ENCODE measurements around the gene RAB5B.

The RAB5B gene

GRCh38 chr12:55929306-55929791, 44.5 kb upstream of the RAB5B start:
- in situ Hi-C loops (cut with MboI; ENCODE audit: low sequenced_read_pairs, unreplicated experiment): no loop called here
- peak; percentile 84 for DNase-seq (ENCODE audit: low spot score)

GRCh38 chr12:55930771-55931316, 43.0 kb upstream of the RAB5B start, which contains the start of gene DGKA:
Gene DGKA (plus strand): TSS chr12:55931162. CDS start chr12:55936504, 5,342 bp downstream.
- in situ Hi-C loops (cut with MboI; ENCODE audit: low sequenced_read_pairs, unreplicated experiment): no loop called here
- peak; percentile 74 for DNase-seq (ENCODE audit: low spot score)
- peak; percentile 37 for TF ChIP-seq CTCF (IDR thresholded peaks at IDR 0.05; ENCODE audit: borderline replicate concordance, control extremely low read depth, extremely low read depth, insufficient read depth, missing control alignments)

More at GRCh38 chr12:55929306-55929791, 44.5 kb upstream of the RAB5B start:
- no peak for TF ChIP-seq CTCF (IDR thresholded peaks at IDR 0.05; ENCODE audit: borderline replicate concordance, control extremely low read depth, extremely low read depth, insufficient read depth, missing control alignments)

- in situ Hi-C loops (cut with MboI; ENCODE audit: low sequenced_read_pairs, unreplicated experiment): no loop called here
These were observed 42.5 kb upstream of the RAB5B start for GRCh38 chr12:55931317-55931779.

GRCh38 chr12:55931780-55932550, 41.9 kb upstream of the RAB5B start:
- in situ Hi-C loops (cut with MboI; ENCODE audit: low sequenced_read_pairs, unreplicated experiment): no loop called here
- peak; percentile 75 for DNase-seq (ENCODE audit: low spot score)
- TF ChIP-seq CTCF (IDR thresholded peaks at IDR 0.05; ENCODE audit: borderline replicate concordance, control extremely low read depth, extremely low read depth, insufficient read depth, missing control alignments): no peak

More at GRCh38 chr12:55931317-55931779, 42.5 kb upstream of the RAB5B start:
- DNase-seq (ENCODE audit: low spot score): no peak
- no peak for TF ChIP-seq CTCF (IDR thresholded peaks at IDR 0.05; ENCODE audit: borderline replicate concordance, control extremely low read depth, extremely low read depth, insufficient read depth, missing control alignments)

GRCh38 chr12:55932551-55932910, 41.3 kb upstream of the RAB5B start:
- in situ Hi-C loops (cut with MboI; ENCODE audit: low sequenced_read_pairs, unreplicated experiment): no loop called here
- peak; percentile 56 for DNase-seq (ENCODE audit: low spot score)
- TF ChIP-seq CTCF (IDR thresholded peaks at IDR 0.05; ENCODE audit: borderline replicate concordance, control extremely low read depth, extremely low read depth, insufficient read depth, missing control alignments): no peak

GRCh38 chr12:55933169-55933798, 40.6 kb upstream of the RAB5B start:
- in situ Hi-C loops (cut with MboI; ENCODE audit: low sequenced_read_pairs, unreplicated experiment): no loop called here
- DNase-seq (ENCODE audit: low spot score): no peak
- no peak for TF ChIP-seq CTCF (IDR thresholded peaks at IDR 0.05; ENCODE audit: borderline replicate concordance, control extremely low read depth, extremely low read depth, insufficient read depth, missing control alignments)
